Hepatocyte (in vitro differentiated cells): Measurements from ENCODE around the gene AHNAK. TPM values are rescaled to one million over a fixed set of nuclear protein-coding genes. Genes with fewer than 3 reads are reported as not detected.

ENCODE experiments used
- DNase-seq: peaks from one replicate; pipeline ENCODE4 v3.0.0-alpha.2; 2016; ENCODE audit warnings: low spot score
- H2AFZ ChIP-seq: fragments of 200-600 bp; sonication (generic); 2 replicates; pipeline ENCODE4 v1.6.0; 2016; ENCODE audit warnings: antibody characterized with exemption, mild to moderate bottlenecking
- H3K27ac ChIP-seq: fragments of 200-600 bp; sonication (generic); 2 replicates; pipeline ENCODE4 v1.5.1; 2016; ENCODE audit warnings: mild to moderate bottlenecking
- H3K27me3 ChIP-seq: fragments of 200-600 bp; sonication (generic); 2 replicates; pipeline ENCODE4 v1.6.1; 2016
- H3K36me3 ChIP-seq: fragments of 200-600 bp; sonication (generic); replicated peaks from 2 replicates; pipeline ENCODE4 v1.5.1; 2016; ENCODE audit warnings: low read depth; ENCODE audit not compliant: insufficient read depth
- H3K4me1 ChIP-seq: fragments of 200-600 bp; sonication (generic); 2 replicates; pipeline ENCODE4 v1.5.1; 2016; ENCODE audit warnings: mild to moderate bottlenecking, moderate library complexity; ENCODE audit not compliant: insufficient read depth
- H3K4me2 ChIP-seq: fragments of 200-600 bp; sonication (generic); 2 replicates; pipeline ENCODE4 v1.6.0; 2016
- H3K4me3 ChIP-seq: fragments of 200-600 bp; sonication (generic); 2 replicates; pipeline ENCODE4 v1.5.1; 2016; ENCODE audit warnings: mild to moderate bottlenecking
- H3K79me2 ChIP-seq: fragments of 200-600 bp; sonication (generic); 2 replicates; pipeline ENCODE4 v1.6.0; 2017; ENCODE audit warnings: mild to moderate bottlenecking
- H3K9me2 ChIP-seq: fragments of 200-600 bp; sonication (generic); replicated peaks from 2 replicates; pipeline ENCODE4 v1.6.0; 2017; ENCODE audit warnings: mild to moderate bottlenecking; ENCODE audit not compliant: insufficient read depth
- H3K9me3 ChIP-seq: fragments of 200-600 bp; sonication (generic); 2 replicates; pipeline ENCODE4 v1.5.1; 2016; ENCODE audit warnings: low read depth, mild to moderate bottlenecking
- H4K20me1 ChIP-seq: fragments of 200-600 bp; sonication (generic); 2 replicates; pipeline ENCODE4 v1.6.0; 2016; ENCODE audit warnings: mild to moderate bottlenecking; ENCODE audit not compliant: insufficient read depth, poor library complexity, severe bottlenecking
- EZH2 ChIP-seq: fragments of 200-600 bp; sonication (generic); IDR thresholded peaks from 2 replicates; pipeline ENCODE4 v1.6.1; 2016; ENCODE audit warnings: antibody characterized with exemption, mild to moderate bottlenecking, borderline replicate concordance
- EZH2phosphoT487 ChIP-seq: fragments of 200-600 bp; sonication (generic); IDR thresholded peaks from one replicate; pipeline ENCODE4 v1.6.1; 2018; ENCODE audit warnings: antibody characterized with exemption, mild to moderate bottlenecking, low read depth, moderate library complexity; ENCODE audit not compliant: unreplicated experiment, severe bottlenecking
- WGBS: methylation state at CpG from one replicate; pipeline ENCODE4 v1.1.6; 2016; ENCODE audit warnings: low lambda C conversion rate; ENCODE audit errors: missing lambda C conversion rate; 5-methylcytosine and 5-hydroxymethylcytosine counted together
- polyA plus RNA-seq: library from polyadenylated mRNA; unstranded; fragments of >200 nt; fragmentation: Nextera tagmentation; extraction: Ambion mirVana; gene quantifications from 2 replicates; pipeline ENCODE4 v1.2.1, GENCODE V29; 2016
- total RNA-seq: library from RNA; depleted of rRNA; stranded (reverse); fragments of >200 nt; gene quantifications from 2 replicates; pipeline ENCODE4 v1.2.3, GENCODE V29; 2014
- TF ChIP-seq, protein P1 (sequence below): fragments of 200-600 bp; sonication (generic); IDR thresholded peaks from 2 replicates; pipeline ENCODE4 v1.5.1; 2016; ENCODE audit warnings: antibody characterized with exemption, mild to moderate bottlenecking; ENCODE audit not compliant: poor library complexity

Gene AHNAK
- total and polyA plus RNA-seq, 2 experiments from 2014 or later, result 47.6 to 237 TPM

DNA sequence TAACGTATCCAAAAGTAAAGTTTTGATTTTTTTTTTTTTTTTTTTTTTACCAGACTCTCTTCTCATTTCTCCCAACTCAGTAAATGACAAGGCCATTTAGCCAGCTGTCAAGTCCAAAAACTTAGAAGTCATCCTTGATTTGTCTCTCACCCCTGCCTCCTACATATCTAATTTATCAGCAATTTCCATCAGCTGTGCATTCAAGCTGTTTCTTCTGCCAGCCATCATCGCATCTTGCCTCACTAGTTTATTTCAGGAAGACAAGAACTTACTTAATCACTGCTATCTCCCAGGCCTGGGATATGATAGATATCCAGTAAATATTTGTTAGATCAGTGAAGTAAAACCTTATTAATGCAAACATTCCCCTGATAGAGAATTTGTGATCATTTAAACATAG, 80.2 kb downstream of the AHNAK start:
- DNase-seq, result no peak
- TF ChIP-seq EZH2phosphoT487, result no peak
- TF ChIP-seq, protein P1, sequence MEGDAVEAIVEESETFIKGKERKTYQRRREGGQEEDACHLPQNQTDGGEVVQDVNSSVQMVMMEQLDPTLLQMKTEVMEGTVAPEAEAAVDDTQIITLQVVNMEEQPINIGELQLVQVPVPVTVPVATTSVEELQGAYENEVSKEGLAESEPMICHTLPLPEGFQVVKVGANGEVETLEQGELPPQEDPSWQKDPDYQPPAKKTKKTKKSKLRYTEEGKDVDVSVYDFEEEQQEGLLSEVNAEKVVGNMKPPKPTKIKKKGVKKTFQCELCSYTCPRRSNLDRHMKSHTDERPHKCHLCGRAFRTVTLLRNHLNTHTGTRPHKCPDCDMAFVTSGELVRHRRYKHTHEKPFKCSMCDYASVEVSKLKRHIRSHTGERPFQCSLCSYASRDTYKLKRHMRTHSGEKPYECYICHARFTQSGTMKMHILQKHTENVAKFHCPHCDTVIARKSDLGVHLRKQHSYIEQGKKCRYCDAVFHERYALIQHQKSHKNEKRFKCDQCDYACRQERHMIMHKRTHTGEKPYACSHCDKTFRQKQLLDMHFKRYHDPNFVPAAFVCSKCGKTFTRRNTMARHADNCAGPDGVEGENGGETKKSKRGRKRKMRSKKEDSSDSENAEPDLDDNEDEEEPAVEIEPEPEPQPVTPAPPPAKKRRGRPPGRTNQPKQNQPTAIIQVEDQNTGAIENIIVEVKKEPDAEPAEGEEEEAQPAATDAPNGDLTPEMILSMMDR, result no peak
- TF ChIP-seq EZH2, result no peak
- Histone ChIP-seq H3K4me1 (peaks cover 4% of the 10 kb centered on the region), H3K4me3 (no peak overlapping the region), H3K27me3 (no peaks in the 10 kb centered on the region), H3K79me2 (no peaks in the 10 kb centered on the region), H3K4me2 (no peak overlapping the region), H3K27ac (no peak overlapping the region), H3K9me2 (no peaks in the 10 kb centered on the region), H4K20me1 (no peaks in the 10 kb centered on the region), H3K9me3 (no peaks in the 10 kb centered on the region), H3K36me3 (no peaks in the 10 kb centered on the region), H2AFZ (no peak overlapping the region)
- WGBS, result 72% methylated on average over 2 of the region's 2 CpGs

- no peaks in the 10 kb centered on the region for H3K9me2 ChIP-seq
- no peak overlapping the region for H3K27ac ChIP-seq
- H3K4me1 ChIP-seq, result peaks cover 4% of the 10 kb centered on the region
- H3K79me2 ChIP-seq, result no peaks in the 10 kb centered on the region
- H3K27me3 ChIP-seq, result no peaks in the 10 kb centered on the region
- H3K4me3 ChIP-seq, result no peak overlapping the region
- H3K9me3 ChIP-seq, result no peaks in the 10 kb centered on the region
- no peak for DNase-seq
- no peaks in the 10 kb centered on the region for H4K20me1 ChIP-seq
- no peaks in the 10 kb centered on the region for H3K36me3 ChIP-seq
- 92% methylated on average over 7 of the region's 7 CpGs for WGBS
- H2AFZ ChIP-seq, result no peak overlapping the region
- TF ChIP-seq EZH2 (no peak), EZH2phosphoT487 (no peak)
- TF ChIP-seq, protein P1, result no peak
- no peak overlapping the region for H3K4me2 ChIP-seq
Observed at GRCh38 chr11:62464655-62465054, 82.0 kb downstream of the AHNAK start.

DNA sequence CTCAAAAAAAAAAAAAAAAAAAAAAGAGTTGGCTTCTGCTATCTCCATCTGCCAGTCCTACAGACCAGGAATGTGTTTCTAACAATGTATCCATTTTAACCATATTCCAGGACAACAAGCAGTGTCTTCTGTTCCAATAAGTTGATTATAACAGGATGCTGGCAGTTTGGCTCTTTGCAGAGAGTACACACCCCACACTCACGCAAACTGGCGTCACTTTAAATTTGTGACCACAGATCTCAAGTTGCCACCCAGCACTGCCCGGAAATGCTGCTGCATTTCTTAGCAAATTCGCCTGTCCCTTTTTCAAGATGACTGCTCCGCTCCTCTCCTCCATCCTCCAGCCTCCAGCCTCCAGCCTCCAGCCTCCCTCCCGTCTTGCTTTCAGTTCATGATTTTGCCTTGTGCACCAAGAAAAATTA, 83.5 kb downstream of the AHNAK start:
- H3K4me1 ChIP-seq, result peaks cover 15% of the 10 kb centered on the region
- H3K9me3 ChIP-seq, result no peaks in the 10 kb centered on the region
- no peak overlapping the region for H2AFZ ChIP-seq
- H3K27me3 ChIP-seq, result no peaks in the 10 kb centered on the region
- no peaks in the 10 kb centered on the region for H3K79me2 ChIP-seq
- H3K36me3 ChIP-seq, result no peaks in the 10 kb centered on the region
- no peaks in the 10 kb centered on the region for H4K20me1 ChIP-seq
- TF ChIP-seq, protein P1, result no peak
- H3K4me2 ChIP-seq, result no peak overlapping the region
- WGBS, result 90% methylated on average over 6 of the region's 6 CpGs
- no peak overlapping the region for H3K4me3 ChIP-seq
- no peak overlapping the region for H3K27ac ChIP-seq
- H3K9me2 ChIP-seq, result no peaks in the 10 kb centered on the region
- DNase-seq, result no peak

GRCh38 chr11:62462508-62462892, 84.1 kb downstream of the AHNAK start:
- Histone ChIP-seq H3K27me3 (no peaks in the 10 kb centered on the region), H3K9me2 (no peaks in the 10 kb centered on the region), H2AFZ (no peak overlapping the region), H3K79me2 (no peaks in the 10 kb centered on the region), H3K9me3 (no peaks in the 10 kb centered on the region), H3K36me3 (no peaks in the 10 kb centered on the region), H4K20me1 (no peaks in the 10 kb centered on the region), H3K4me2 (no peak overlapping the region), H3K27ac (no peak overlapping the region), H3K4me3 (no peak overlapping the region), H3K4me1 (peaks cover 18% of the 10 kb centered on the region)
- DNase-seq, result no peak
- TF ChIP-seq, protein P1, result no peak
- TF ChIP-seq EZH2phosphoT487 (no peak), EZH2 (no peak)
- WGBS, result 56% methylated on average over 9 of the region's 9 CpGs
